ENCODE measurements around the gene ZFTA. TPM values are rescaled to one million over a fixed set of nuclear protein-coding genes. Genes with fewer than 3 reads are reported as not detected.

The ZFTA gene
- total RNA-seq, 4 donors from 2014 or later = 3.3 to 5.0 (median 4.8) TPM

- H3K9me3 ChIP-seq = no peaks in the 10 kb centered on the region
Measured at GRCh38 chr11:63770763-63771162, 2.2 kb upstream of the ZFTA start.

GRCh38 chr11:63769714-63770455 is 1.3 kb upstream of the ZFTA start:
- 41% methylated on average over 4 of the region's 35 CpGs for WGBS
- no peaks in the 10 kb centered on the region for H3K9me3 ChIP-seq
- H3K4me1 ChIP-seq = peaks cover 42% of the 10 kb centered on the region
- no peaks in the 10 kb centered on the region for H3K27me3 ChIP-seq
- no peak for DNase-seq (ENCODE audit: low spot score in 2 of 2)
- no peak for TF ChIP-seq POLR2A (IDR thresholded peaks at IDR 0.05)
- no peak for TF ChIP-seq POLR2AphosphoS5 (IDR thresholded peaks at IDR 0.05)
- TF ChIP-seq CTCF (IDR thresholded peaks at IDR 0.05) = no peak
- no peak for TF ChIP-seq EP300 (IDR thresholded peaks at IDR 0.05)
- peaks cover 2% of the 10 kb centered on the region for H3K36me3 ChIP-seq
- peak overlapping the region; percentile 94 for H3K4me3 ChIP-seq
- H3K27ac ChIP-seq = peak overlapping the region; percentile 64

More at GRCh38 chr11:63770763-63771162, 2.2 kb upstream of the ZFTA start:
- no peak for TF ChIP-seq POLR2A (IDR thresholded peaks at IDR 0.05)
- TF ChIP-seq POLR2AphosphoS5 (IDR thresholded peaks at IDR 0.05) = no peak
- TF ChIP-seq EP300 (IDR thresholded peaks at IDR 0.05) = no peak
- TF ChIP-seq CTCF (IDR thresholded peaks at IDR 0.05) = no peak
- Histone ChIP-seq H3K4me3 (no peak overlapping the region), H3K4me1 (peaks cover 33% of the 10 kb centered on the region), H3K36me3 (no peaks in the 10 kb centered on the region), H3K27me3 (no peaks in the 10 kb centered on the region), H3K27ac (no peak overlapping the region)
- DNase-seq (ENCODE audit: low spot score in 2 of 2) = no peak
- WGBS = 88% methylated on average over 7 of the region's 7 CpGs

- peaks cover 44% of the 10 kb centered on the region for H3K4me1 ChIP-seq
- WGBS = no CpG with 5 or more reads among the region's 82 CpGs
Measured at GRCh38 chr11:63769042-63769713, 603 bp upstream of the ZFTA start.

GRCh38 chr11:63767565-63768236 is 874 bp downstream of the ZFTA start:
- Histone ChIP-seq H3K9me3 (no peaks in the 10 kb centered on the region), H3K4me1 (peaks cover 55% of the 10 kb centered on the region), H3K36me3 (peaks cover 4% of the 10 kb centered on the region), H3K27ac (peak overlapping the region; percentile 83), H3K4me3 (peak overlapping the region; percentile 94), H3K27me3 (no peaks in the 10 kb centered on the region)
- no peak for TF ChIP-seq CTCF (IDR thresholded peaks at IDR 0.05)
- TF ChIP-seq EP300 (IDR thresholded peaks at IDR 0.05) = no peak
- no peak for TF ChIP-seq POLR2AphosphoS5 (IDR thresholded peaks at IDR 0.05)
- no peak for TF ChIP-seq POLR2A (IDR thresholded peaks at IDR 0.05)
- peak in 1 of 2 donors; percentile 80 for DNase-seq (ENCODE audit: low spot score in 2 of 2)
- under 1% methylated on average over 31 of the region's 34 CpGs for WGBS

More at GRCh38 chr11:63769042-63769713, 603 bp upstream of the ZFTA start:
- no peaks in the 10 kb centered on the region for H3K27me3 ChIP-seq
- peak overlapping the region; percentile 94 for H3K4me3 ChIP-seq
- H3K27ac ChIP-seq = peak overlapping the region; percentile 64
- H3K36me3 ChIP-seq = peaks cover 4% of the 10 kb centered on the region
- H3K9me3 ChIP-seq = no peaks in the 10 kb centered on the region
- peak in 1 of 2 donors; percentile 70 for DNase-seq (ENCODE audit: low spot score in 2 of 2)
- TF ChIP-seq POLR2AphosphoS5 (IDR thresholded peaks at IDR 0.05) (no peak), CTCF (IDR thresholded peaks at IDR 0.05) (no peak), POLR2A (IDR thresholded peaks at IDR 0.05) (no peak), EP300 (IDR thresholded peaks at IDR 0.05) (no peak)

- Histone ChIP-seq H3K4me3 (peak overlapping the region; percentile 94), H3K4me1 (peaks cover 60% of the 10 kb centered on the region), H3K27me3 (no peaks in the 10 kb centered on the region), H3K9me3 (no peaks in the 10 kb centered on the region), H3K36me3 (peaks cover 4% of the 10 kb centered on the region), H3K27ac (peak overlapping the region; percentile 83)
- no peak for TF ChIP-seq CTCF (IDR thresholded peaks at IDR 0.05)
- TF ChIP-seq EP300 (IDR thresholded peaks at IDR 0.05) = no peak
- no peak for TF ChIP-seq POLR2AphosphoS5 (IDR thresholded peaks at IDR 0.05)
- TF ChIP-seq POLR2A (IDR thresholded peaks at IDR 0.05) = no peak
- 13% methylated on average over 4 of the region's 4 CpGs for WGBS
- DNase-seq (ENCODE audit: low spot score in 2 of 2) = no peak
Measured at GRCh38 chr11:63767267-63767564, 1.4 kb downstream of the ZFTA start.

Measured in suprapubic skin (tissue), 4 donors.